Measurements from ENCODE around the gene SCN8A.

Gene SCN8A

GRCh38 chr12:51817027-51817953 lies 226.3 kb downstream of the SCN8A start:
- TF ChIP-seq CTCF (IDR thresholded peaks at IDR 0.05; ENCODE audit: poor library complexity, severe bottlenecking): no peak
- Histone ChIP-seq H3K36me3 (ENCODE audit: low read depth) (no peaks in the 10 kb centered on the region), H3K4me1 (ENCODE audit: insufficient read depth, poor library complexity, severe bottlenecking) (no peaks in the 10 kb centered on the region), H3K27me3 (ENCODE audit: insufficient read depth, poor library complexity, severe bottlenecking) (no peaks in the 10 kb centered on the region), H3K9me3 (ENCODE audit: severe bottlenecking) (no peaks in the 10 kb centered on the region), H3K4me3 (ENCODE audit: severe bottlenecking) (no peak overlapping the region), H3K27ac (ENCODE audit: poor library complexity, severe bottlenecking) (no peak overlapping the region)
- no peak for ATAC-seq (ENCODE audit: low read depth)
- DNase-seq (ENCODE audit: low spot score): no peak

GRCh38 chr12:51818086-51818485 lies 227.1 kb downstream of the SCN8A start:
- DNase-seq (ENCODE audit: low spot score): no peak
- H3K36me3 ChIP-seq (ENCODE audit: low read depth): no peaks in the 10 kb centered on the region
- no peaks in the 10 kb centered on the region for H3K4me1 ChIP-seq (ENCODE audit: insufficient read depth, poor library complexity, severe bottlenecking)
- ATAC-seq (ENCODE audit: low read depth): no peak
- H3K4me3 ChIP-seq (ENCODE audit: severe bottlenecking): no peak overlapping the region
- H3K27me3 ChIP-seq (ENCODE audit: insufficient read depth, poor library complexity, severe bottlenecking): no peaks in the 10 kb centered on the region
- TF ChIP-seq CTCF (IDR thresholded peaks at IDR 0.05; ENCODE audit: poor library complexity, severe bottlenecking): no peak
- no peaks in the 10 kb centered on the region for H3K9me3 ChIP-seq (ENCODE audit: severe bottlenecking)
- H3K27ac ChIP-seq (ENCODE audit: poor library complexity, severe bottlenecking): no peak overlapping the region

GRCh38 chr12:51818566-51819300 lies 227.7 kb downstream of the SCN8A start:
- ATAC-seq (ENCODE audit: low read depth) (no peak), DNase-seq (ENCODE audit: low spot score) (no peak)
- H3K27ac ChIP-seq (ENCODE audit: poor library complexity, severe bottlenecking): no peak overlapping the region
- no peaks in the 10 kb centered on the region for H3K36me3 ChIP-seq (ENCODE audit: low read depth)
- no peak overlapping the region for H3K4me3 ChIP-seq (ENCODE audit: severe bottlenecking)
- no peaks in the 10 kb centered on the region for H3K4me1 ChIP-seq (ENCODE audit: insufficient read depth, poor library complexity, severe bottlenecking)
- no peaks in the 10 kb centered on the region for H3K27me3 ChIP-seq (ENCODE audit: insufficient read depth, poor library complexity, severe bottlenecking)
- no peaks in the 10 kb centered on the region for H3K9me3 ChIP-seq (ENCODE audit: severe bottlenecking)
- TF ChIP-seq CTCF (IDR thresholded peaks at IDR 0.05; ENCODE audit: poor library complexity, severe bottlenecking): no peak

- TF ChIP-seq CTCF (IDR thresholded peaks at IDR 0.05; ENCODE audit: poor library complexity, severe bottlenecking): no peak
- ATAC-seq (ENCODE audit: low read depth) (no peak), DNase-seq (ENCODE audit: low spot score) (no peak)
- no peaks in the 10 kb centered on the region for H3K36me3 ChIP-seq (ENCODE audit: low read depth)
- H3K4me3 ChIP-seq (ENCODE audit: severe bottlenecking): peak overlapping the region; percentile 85
- H3K9me3 ChIP-seq (ENCODE audit: severe bottlenecking): no peaks in the 10 kb centered on the region
- no peaks in the 10 kb centered on the region for H3K4me1 ChIP-seq (ENCODE audit: insufficient read depth, poor library complexity, severe bottlenecking)
- H3K27ac ChIP-seq (ENCODE audit: poor library complexity, severe bottlenecking): peak overlapping the region; percentile 47
- H3K27me3 ChIP-seq (ENCODE audit: insufficient read depth, poor library complexity, severe bottlenecking): no peaks in the 10 kb centered on the region
These were observed 228.9 kb downstream of the SCN8A start for GRCh38 chr12:51819736-51820525.

All from RWPE2 (cell line).